GM18508 (cell line): ENCODE data around the gene SPINK14.

ENCODE experiments used
- ATAC-seq: cut with Tn5 transposase; IDR thresholded peaks from one replicate; pipeline ENCODE4 v1.9.1; 2021; ENCODE audit warnings: moderate number of reproducible peaks; ENCODE audit not compliant: insufficient read depth, unreplicated experiment

Gene SPINK14

DNA sequence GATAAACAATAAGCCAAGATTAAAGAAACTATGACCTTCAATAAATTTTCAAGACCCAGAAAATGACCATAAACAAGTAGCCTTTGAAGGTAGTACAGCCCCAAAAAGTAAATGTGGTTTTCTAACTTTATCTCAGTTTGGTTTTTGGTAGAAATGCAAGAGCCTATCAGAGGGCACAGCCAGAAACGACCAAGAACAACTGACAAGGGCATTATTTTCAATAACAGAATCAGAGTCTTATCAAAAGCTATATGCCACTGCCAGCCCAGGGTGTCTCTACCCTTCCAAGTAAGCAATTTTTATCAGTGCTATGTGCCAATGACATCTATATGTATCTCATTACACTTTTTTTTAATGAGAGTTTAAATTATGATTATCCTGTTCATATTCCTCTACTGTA is 22.7 kb downstream of the SPINK14 start:
- ATAC-seq, result no peak

DNA sequence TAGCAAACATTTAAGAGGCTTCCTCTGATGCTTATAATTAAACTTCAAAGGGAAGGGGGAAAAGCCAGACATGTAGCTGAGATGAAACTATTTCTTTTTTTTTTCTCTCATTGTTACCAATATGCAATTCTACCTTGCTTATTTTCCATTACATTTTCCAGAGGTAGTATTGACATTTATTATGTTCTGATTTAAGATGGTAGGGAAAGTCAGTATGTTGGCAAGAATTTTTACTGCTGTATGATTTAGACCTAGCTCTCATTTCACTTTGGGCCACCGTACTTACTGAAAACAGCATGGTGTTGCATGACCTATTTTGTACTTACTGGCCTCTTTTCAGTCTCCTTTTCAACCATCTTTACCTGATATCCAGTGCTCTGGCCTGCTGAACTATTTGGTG is 24.9 kb downstream of the SPINK14 start:
- ATAC-seq, result no peak

DNA sequence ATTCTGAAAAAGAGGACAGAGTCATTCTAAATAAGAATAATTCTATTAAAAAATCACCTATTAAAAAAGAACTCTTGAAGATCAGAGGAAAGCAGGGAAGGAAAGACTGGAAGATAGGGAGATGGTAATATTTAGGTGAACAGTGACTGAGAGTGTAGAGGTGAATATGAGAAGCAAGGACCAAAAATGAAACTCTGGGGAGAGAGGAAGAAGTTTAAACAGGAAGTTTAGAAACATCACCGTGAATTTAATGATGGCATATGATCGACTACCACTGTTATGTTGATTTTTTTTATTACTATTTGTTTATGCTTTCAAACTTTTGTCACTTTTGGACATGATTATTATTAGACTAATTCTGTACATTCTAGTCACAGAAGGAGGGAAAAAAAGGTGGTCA is 32.8 kb downstream of the SPINK14 start:
- no peak for ATAC-seq

DNA sequence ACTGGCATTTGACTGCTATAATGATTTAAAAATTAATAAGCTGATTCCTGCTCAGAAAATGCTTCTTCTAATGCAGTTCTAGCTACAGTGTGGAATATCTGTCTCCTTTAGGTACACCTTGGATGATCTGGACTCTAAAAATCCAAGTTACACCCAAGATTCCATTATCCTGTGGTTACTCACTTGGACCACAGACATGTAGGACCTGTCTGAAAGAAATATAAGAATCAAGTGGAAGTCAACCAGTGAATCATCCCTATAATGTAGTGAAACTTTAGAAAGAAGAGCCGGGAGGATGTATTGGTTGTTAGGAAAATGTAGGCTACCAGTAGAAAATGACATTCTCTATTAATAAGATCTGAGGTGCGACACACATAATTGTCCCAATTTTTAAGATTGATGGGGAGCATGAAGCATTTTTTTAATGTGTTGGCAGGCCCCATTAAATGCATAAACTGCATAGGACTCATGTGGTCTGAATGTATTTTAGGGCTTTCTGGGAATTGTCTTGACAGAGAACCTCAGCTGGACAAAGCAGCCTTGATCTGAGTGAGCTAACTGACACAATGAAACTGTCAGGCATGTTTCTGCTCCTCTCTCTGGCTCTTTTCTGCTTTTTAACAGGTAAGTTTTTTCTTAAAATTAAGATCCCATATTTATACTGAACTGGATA is 34.3 kb downstream of the SPINK14 start, which contains the start of gene SPINK6:
SPINK6 (plus strand) TSS at position 512 of the 673 bp plus-strand sequence; CDS start at position 567, 55 bp downstream.
- ATAC-seq, result no peak

DNA sequence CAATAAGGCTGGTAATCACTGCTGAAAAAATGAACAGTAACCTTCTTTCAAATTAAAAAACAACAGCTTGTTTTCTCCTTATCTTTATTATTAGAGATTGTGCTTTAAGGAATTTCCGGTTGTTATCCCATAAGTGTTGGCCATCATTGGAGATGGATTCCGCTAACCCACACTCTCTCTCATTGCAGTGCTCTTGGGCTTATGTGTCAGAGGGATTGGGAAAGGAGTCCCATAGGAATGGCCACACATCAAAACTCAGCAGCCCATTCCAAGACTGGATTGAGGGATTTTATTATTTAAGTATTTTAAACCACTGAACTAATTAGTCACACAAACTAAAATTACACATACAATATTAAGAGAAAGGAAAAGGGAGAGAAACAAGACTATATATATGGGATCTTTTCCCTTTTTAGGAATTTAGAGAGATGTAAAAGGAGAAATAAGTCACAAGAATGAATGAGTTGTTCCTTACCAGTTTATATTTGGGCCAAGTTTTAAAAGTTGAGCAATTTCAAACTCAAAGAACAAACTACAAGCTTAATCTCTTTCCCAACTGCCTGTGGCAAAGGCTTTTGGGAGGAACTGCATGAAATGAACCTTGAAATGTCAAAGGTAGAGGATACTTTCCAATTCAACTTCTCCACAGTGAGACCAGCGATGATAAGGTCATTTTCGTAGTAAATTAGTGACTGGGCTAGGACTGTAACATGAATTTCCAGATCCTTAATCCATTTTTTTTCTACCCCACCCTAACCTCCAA is 36.9 kb downstream of the SPINK14 start:
- no peak for ATAC-seq

DNA sequence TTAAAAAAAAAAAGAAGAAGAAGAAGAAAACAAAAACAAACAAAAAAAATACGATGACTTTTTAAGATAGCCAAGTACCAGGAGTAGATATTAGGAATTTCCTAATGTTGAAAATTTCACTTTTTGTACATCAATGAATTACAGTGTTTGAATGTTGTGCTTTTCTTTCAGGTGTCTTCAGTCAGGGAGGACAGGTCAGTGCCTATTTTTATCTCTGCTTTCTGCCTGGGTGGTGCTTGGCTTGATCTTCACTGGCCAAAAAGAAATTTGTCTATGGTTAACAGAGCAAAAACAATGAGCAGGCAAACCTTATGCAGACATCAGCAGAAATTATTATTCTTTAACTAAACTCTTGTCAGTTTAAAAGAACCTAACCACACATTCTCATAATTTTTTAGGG is 37.5 kb downstream of the SPINK14 start:
- ATAC-seq, result no peak

DNA sequence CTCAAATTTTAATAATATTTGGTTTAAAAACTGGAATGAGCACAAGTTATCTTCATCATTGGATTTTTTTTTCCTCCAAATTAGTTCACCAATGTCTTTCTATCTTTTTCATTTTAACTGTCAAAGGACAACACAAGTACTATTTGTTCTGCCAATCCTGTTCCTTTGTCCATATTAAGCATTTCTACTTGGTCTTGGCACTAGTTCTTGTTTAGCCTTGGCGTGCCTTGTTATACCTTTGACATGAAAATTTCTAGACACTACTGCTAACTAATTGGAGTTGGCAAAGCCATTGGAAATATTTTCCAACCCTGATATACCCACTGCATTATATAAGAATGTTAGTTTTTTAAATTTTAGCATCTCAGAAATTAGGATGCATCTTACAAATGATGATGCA is 38.3 kb downstream of the SPINK14 start:
- ATAC-seq, result no peak

DNA sequence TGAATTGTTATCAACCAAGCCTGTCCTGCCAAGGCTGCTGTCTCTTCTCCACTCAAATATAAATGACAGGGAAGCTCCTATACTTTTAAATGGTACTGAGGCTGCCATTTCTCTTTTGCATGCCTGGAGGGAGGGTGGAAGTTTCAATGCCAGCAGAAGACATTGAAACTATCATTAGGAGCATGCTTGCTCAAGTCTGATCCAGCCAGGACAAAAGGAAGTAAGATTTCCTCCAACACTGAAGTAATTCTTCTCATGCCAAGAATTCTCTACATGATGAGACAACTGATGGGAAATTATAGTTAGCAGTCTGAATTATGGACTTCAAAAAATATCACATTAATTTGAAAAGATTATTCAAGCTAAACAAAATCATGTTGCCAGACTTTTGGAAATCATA is 39.9 kb downstream of the SPINK14 start:
- ATAC-seq, result no peak

DNA sequence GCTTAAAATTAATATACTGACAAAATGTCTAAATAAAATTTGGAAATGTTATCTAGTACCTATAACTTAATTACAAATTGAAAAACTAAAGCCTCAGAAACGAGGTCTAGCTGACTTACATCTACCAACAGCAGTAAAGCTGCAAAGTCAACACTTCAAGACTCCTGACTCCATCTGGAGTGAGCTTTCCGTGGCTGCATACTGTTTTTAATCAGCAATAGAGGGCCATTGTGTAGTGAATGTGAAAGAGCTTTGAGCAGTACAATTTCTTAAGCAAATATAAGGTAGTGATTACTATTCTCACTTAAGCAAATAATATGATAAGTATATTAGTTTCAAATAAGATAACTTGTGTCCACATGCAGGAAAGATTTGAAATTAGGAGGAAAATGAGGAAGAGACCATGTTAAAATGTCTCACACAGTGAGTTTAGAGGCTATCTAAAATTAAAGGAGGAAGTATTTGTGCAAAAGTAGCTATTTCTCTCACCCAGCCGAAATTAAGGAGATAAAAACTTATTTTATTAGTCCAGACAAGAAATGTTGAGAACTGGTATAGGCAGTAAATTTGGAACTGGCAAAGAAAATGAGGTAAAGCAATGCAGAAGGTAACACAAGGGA is 40.9 kb downstream of the SPINK14 start:
- ATAC-seq, result no peak

DNA sequence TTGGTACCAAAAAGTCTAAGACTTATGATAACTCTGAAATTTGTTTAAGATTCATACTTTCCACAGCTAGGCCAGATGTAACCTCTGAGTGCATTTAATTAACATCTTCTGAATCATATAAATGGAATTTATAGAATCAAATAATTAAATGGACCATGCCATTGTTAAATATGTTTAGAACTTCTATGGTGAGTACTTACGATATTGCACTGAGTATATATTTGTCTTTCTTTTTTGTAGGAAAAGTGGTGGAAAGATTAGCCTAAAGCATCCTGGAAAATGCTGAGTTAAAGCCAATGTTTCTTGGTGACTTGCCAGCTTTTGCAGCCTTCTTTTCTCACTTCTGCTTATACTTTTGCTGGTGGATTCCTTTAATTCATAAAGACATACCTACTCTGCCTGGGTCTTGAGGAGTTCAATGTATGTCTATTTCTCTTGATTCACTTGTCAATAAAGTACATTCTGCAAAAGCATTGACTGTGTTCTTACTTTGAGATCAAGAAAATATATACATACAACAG is 46.4 kb downstream of the SPINK14 start:
- ATAC-seq, result no peak

DNA sequence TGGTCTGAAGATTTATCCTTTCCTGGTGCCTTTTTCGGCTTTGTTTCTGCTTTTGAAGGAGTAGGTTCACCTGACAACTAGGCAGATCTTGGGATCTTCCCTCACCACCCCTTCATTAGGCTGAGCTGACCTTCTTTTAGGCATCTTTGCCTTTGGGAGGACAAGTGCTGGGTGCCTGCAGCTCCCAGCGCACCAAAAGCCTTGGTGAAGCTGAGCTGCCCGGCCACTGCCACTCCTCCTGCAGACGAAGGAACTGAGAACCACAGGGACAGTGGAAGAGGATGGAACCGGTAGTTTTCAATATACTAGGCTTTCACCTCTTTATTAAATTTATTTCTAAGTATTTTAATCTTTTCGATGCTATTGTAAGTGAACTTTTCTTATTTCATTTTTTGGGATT is 53.2 kb downstream of the SPINK14 start:
- ATAC-seq, result no peak

DNA sequence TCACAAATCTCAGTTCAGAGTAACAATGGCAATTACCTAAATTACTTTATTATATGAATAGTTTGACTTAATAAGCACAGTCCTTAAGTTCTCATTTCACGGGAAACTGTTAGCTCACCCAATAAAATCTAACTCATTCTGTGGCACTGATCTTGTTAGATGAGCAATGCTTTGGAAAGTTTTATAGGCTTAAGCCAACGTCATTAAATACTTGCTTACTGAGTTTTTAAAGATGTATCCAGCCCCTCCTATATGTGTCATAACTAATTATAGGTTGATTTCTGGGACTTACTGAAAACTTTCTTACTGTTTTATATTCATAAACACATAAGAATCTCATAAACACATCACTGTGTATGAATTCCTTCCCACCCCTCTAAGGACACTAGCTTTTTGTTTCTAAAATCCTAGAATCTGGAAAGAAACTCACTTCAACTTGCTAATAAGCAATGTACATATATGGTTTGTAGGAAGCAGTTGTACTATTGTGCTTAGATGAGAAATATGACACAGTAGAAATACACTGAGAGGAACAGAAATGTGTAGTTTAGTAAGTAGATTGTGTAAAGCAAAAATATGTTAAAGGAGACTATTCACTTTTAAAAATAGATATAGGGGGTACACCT is 55.9 kb downstream of the SPINK14 start:
- no peak for ATAC-seq
